Smooth muscle cell (in vitro differentiated cells): Measurements from ENCODE around the gene CHD5. TPM values are rescaled to one million over a fixed set of nuclear protein-coding genes. Genes with fewer than 3 reads are reported as not detected.

Experiments used
- DNase-seq: peaks from one replicate; lab custom pipeline; 2025; ENCODE audit not compliant: unreplicated experiment; lab: John Stamatoyannopoulos, UW
- H2AFZ ChIP-seq: fragments of 200-600 bp; sonication (generic); 2 replicates; pipeline ENCODE4 v1.6.0; 2016; ENCODE audit warnings: antibody characterized with exemption, low read depth, mild to moderate bottlenecking
- H3F3A ChIP-seq: fragments of 200-600 bp; sonication (generic); 2 replicates; pipeline ENCODE4 v1.6.0; 2017; ENCODE audit warnings: antibody characterized with exemption, low read depth
- H3K27ac ChIP-seq: fragments of 200-600 bp; sonication (generic); 2 replicates; pipeline ENCODE4 v1.5.1; 2016; ENCODE audit warnings: low read depth, mild to moderate bottlenecking
- H3K27me3 ChIP-seq: fragments of 200-600 bp; sonication (generic); 2 replicates; pipeline ENCODE4 v1.6.1; 2016; ENCODE audit warnings: low read depth, mild to moderate bottlenecking
- H3K36me3 ChIP-seq: fragments of 200-600 bp; sonication (generic); 2 replicates; pipeline ENCODE4 v1.5.1; 2016; ENCODE audit warnings: low read depth
- H3K4me1 ChIP-seq: fragments of 200-600 bp; sonication (generic); 2 replicates; pipeline ENCODE4 v1.5.1; 2016; ENCODE audit warnings: low read depth
- H3K4me2 ChIP-seq: fragments of 200-600 bp; sonication (generic); 2 replicates; pipeline ENCODE4 v1.6.0; 2016; ENCODE audit warnings: mild to moderate bottlenecking
- H3K4me3 ChIP-seq: fragments of 200-600 bp; sonication (generic); 2 replicates; pipeline ENCODE4 v1.5.1; 2016; ENCODE audit warnings: mild to moderate bottlenecking
- H3K79me2 ChIP-seq: fragments of 200-600 bp; sonication (generic); 2 replicates; pipeline ENCODE4 v1.6.0; 2016; ENCODE audit warnings: low read depth, mild to moderate bottlenecking
- H3K9ac ChIP-seq: fragments of 200-600 bp; sonication (generic); 2 replicates; pipeline ENCODE4 v1.6.0; 2016; ENCODE audit warnings: low read depth
- H3K9me3 ChIP-seq: fragments of 200-600 bp; sonication (generic); replicated peaks from 2 replicates; pipeline ENCODE4 v1.5.1; 2016; ENCODE audit warnings: low read depth
- H4K20me1 ChIP-seq: fragments of 200-600 bp; sonication (generic); 2 replicates; pipeline ENCODE4 v1.6.0; 2016; ENCODE audit warnings: low read depth
- WGBS: methylation state at CpG from one replicate; pipeline ENCODE4 v1.1.7; 2016; ENCODE audit warnings: low lambda C conversion rate; 5-methylcytosine and 5-hydroxymethylcytosine counted together
- polyA plus RNA-seq: library from polyadenylated mRNA; unstranded; fragments of >200 nt; fragmentation: Nextera tagmentation; extraction: Ambion mirVana; gene quantifications from 2 replicates; pipeline ENCODE4 v1.2.1, GENCODE V29; 2016
- total RNA-seq: library from RNA; depleted of rRNA; stranded (reverse); fragments of >200 nt; gene quantifications from 2 replicates; pipeline ENCODE4 v1.2.3, GENCODE V29; 2014
- TF ChIP-seq, protein P1 (sequence below): fragments of 200-600 bp; sonication (generic); IDR thresholded peaks from 2 replicates; pipeline ENCODE4 v1.5.1; 2017; ENCODE audit warnings: borderline replicate concordance, mild to moderate bottlenecking, antibody characterized with exemption; ENCODE audit not compliant: insufficient read depth, poor library complexity, severe bottlenecking

Gene CHD5
- total and polyA plus RNA-seq, 2 experiments from 2014 or later = 0.40 TPM; not detected in 1

DNA sequence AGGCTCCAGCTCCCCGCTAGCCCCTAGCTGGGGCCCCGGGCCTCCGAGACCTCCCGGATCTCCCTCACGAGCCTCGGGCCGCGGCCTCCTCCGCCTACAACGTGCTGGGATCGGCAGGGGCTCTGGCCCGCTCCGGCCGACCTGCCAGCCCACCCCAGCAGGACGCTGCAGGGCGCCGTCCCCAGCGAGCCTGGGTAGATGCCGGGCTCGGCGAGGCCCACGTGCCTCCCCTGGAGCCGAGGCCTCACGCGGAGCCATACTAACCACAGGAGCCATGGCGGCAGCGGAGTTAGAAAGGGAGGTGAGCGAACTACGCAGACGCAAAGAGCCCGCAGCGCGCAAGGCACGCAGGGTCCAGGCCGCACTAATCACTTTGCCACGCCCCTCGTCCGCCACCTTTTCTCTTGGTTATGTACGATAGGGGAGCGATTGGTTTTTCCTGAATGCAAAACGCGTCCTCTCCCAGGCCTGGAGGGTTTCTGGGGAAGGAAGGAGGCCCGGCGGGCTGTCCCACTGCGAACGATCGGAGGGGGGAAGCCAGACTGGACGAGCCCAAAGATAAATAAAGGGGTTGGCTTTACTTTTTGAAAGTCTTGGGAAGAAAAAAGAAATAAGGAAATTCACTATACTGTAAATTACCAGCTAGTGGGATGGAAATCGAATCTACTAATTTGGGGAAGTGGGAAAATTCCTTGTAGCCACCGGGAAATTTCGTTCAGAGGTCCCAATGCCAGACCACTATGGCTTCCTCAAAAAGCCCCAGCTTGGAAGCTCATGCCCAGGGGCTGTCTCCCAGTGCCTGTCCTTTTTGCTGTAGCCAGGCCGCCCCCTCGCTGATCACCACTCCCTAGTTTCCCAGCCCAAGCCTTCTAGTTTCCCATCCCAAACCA lies 19.4 kb upstream of the CHD5 start, which contains the start of gene RPL22:
Gene RPL22, minus strand, starts transcription at position 298 of the 890 bp plus-strand sequence. Its CDS starts 22 bp downstream, at position 276.
- peaks cover 44% of the 10 kb centered on the region for H4K20me1 ChIP-seq
- WGBS = 3% methylated on average over 53 of the region's 53 CpGs
- H3K9ac ChIP-seq = peak within 1 kb of the TSS; percentile 89
- no peaks in the 10 kb centered on the region for H3K27me3 ChIP-seq
- H3K4me2 ChIP-seq = peak within 1 kb of the TSS; percentile 95
- TF ChIP-seq, protein P1, sequence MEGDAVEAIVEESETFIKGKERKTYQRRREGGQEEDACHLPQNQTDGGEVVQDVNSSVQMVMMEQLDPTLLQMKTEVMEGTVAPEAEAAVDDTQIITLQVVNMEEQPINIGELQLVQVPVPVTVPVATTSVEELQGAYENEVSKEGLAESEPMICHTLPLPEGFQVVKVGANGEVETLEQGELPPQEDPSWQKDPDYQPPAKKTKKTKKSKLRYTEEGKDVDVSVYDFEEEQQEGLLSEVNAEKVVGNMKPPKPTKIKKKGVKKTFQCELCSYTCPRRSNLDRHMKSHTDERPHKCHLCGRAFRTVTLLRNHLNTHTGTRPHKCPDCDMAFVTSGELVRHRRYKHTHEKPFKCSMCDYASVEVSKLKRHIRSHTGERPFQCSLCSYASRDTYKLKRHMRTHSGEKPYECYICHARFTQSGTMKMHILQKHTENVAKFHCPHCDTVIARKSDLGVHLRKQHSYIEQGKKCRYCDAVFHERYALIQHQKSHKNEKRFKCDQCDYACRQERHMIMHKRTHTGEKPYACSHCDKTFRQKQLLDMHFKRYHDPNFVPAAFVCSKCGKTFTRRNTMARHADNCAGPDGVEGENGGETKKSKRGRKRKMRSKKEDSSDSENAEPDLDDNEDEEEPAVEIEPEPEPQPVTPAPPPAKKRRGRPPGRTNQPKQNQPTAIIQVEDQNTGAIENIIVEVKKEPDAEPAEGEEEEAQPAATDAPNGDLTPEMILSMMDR = no peak
- DNase-seq = peak; percentile 86
- peaks cover 3% of the 10 kb centered on the region for H3K36me3 ChIP-seq
- H3F3A ChIP-seq = no peaks in the 10 kb centered on the region
- H2AFZ ChIP-seq = peak within 1 kb of the TSS; percentile 93
- H3K79me2 ChIP-seq = peaks cover 48% of the 10 kb centered on the region
- H3K27ac ChIP-seq = peak within 1 kb of the TSS; percentile 63
- H3K4me1 ChIP-seq = peaks cover 19% of the 10 kb centered on the region
- no peaks in the 10 kb centered on the region for H3K9me3 ChIP-seq
- peak within 1 kb of the TSS; percentile 73 for H3K4me3 ChIP-seq

DNA sequence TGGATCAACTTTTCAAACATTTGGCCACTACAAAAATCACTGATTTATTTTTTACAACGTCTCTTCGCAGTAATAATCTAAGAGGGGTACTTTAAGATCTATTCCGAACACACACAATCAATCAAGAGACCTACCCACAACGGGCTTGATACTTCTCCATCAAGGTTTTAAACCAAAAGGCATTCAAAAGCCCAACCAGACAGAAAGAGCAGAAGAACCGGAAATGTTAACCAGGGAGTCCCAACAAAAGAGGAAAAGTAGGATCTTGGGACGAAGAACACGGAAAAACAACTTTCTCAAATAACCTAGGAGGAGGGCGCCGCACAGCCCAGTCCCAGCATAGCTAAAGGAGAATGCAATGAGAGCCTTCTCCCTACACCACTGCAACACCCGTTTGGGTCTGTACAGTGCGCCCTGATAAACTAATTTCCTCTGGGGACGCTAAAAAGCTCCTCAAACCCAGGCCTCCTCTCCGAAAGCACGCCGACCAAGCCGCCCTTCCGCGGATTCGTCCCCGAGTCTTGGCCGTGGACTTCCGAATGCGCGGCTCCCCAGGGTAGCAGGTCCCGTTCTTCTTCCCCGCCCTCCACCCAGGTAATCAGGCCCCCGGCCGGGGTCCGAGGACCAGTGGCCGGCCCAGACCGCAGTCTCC lies 18.7 kb upstream of the CHD5 start:
- Histone ChIP-seq H3K27me3 (no peaks in the 10 kb centered on the region), H3F3A (no peaks in the 10 kb centered on the region), H3K27ac (peak overlapping the region; percentile 63), H3K36me3 (peaks cover 5% of the 10 kb centered on the region), H3K4me2 (peak overlapping the region; percentile 95), H3K4me3 (peak overlapping the region; percentile 73), H3K79me2 (peaks cover 54% of the 10 kb centered on the region), H2AFZ (peak overlapping the region; percentile 62), H3K4me1 (peaks cover 19% of the 10 kb centered on the region), H4K20me1 (peaks cover 51% of the 10 kb centered on the region), H3K9me3 (no peaks in the 10 kb centered on the region), H3K9ac (peak overlapping the region; percentile 89)
- TF ChIP-seq, protein P1 = no peak
- DNase-seq = no peak
- WGBS = 1% methylated on average over 31 of the region's 31 CpGs

DNA sequence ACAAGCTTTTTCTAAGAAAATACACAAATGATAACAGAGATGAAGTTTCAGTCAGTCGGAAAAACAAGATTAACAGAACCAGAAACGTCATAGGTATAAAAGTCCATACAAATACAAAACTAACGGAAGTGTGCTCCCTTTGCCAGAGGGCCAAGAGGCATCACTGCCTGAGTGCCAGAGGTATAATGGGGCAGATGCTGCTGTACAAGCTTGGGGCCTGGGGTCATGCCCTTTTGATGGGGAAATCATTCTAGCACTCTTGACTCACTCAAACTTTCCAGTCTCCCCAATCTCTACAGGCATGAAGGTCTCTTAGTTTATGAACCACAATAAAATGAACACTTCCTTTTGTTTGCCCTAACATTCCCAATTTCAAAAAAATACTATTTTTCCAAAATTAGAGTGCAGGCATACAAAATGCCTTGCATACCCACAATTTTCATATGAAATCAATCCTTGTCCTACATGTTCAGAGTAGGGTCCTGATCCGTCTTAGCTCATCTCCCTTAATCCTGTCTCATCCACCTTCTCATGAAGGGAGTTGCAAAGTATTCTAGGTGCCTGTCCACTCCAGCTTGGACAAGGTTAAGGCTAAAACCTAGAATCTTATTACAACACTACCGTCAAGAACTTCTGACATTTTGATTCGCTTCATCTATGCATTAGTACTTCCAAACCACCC lies 17.8 kb upstream of the CHD5 start:
- TF ChIP-seq, protein P1 = no peak
- peaks cover 5% of the 10 kb centered on the region for H3K36me3 ChIP-seq
- DNase-seq = no peak
- peaks cover 60% of the 10 kb centered on the region for H4K20me1 ChIP-seq
- H3K27me3 ChIP-seq = no peaks in the 10 kb centered on the region
- H3K27ac ChIP-seq = no peak overlapping the region
- H3K9me3 ChIP-seq = no peaks in the 10 kb centered on the region
- peaks cover 19% of the 10 kb centered on the region for H3K4me1 ChIP-seq
- peaks cover 59% of the 10 kb centered on the region for H3K79me2 ChIP-seq
- H3F3A ChIP-seq = no peaks in the 10 kb centered on the region
- peak overlapping the region; percentile 73 for H3K4me3 ChIP-seq
- H3K4me2 ChIP-seq = peak overlapping the region; percentile 95
- H2AFZ ChIP-seq = no peak overlapping the region
- peak overlapping the region; percentile 89 for H3K9ac ChIP-seq
- WGBS = 60% methylated on average over 6 of the region's 6 CpGs
